ENCODE results near the gene PROX1.

GRCh38 chr1:213993929-213994328 lies 6.2 kb downstream of the PROX1 start:
- TF ChIP-seq CTCF (IDR thresholded peaks at IDR 0.05; ENCODE audit: poor library complexity) (no peak), EZH2 (IDR thresholded peaks at IDR 0.05; ENCODE audit: borderline replicate concordance) (no peak), EZH2phosphoT487 (IDR thresholded peaks at IDR 0.05; ENCODE audit: low read depth, severe bottlenecking, unreplicated experiment) (no peak)
